ENCODE results near the gene UGT1A8. TPM values are rescaled to one million over a fixed set of nuclear protein-coding genes. Genes with fewer than 3 reads are reported as not detected.

UGT1A8 gene
- total RNA-seq, 1 donor from 2014 or later, result 0.17 TPM

DNA sequence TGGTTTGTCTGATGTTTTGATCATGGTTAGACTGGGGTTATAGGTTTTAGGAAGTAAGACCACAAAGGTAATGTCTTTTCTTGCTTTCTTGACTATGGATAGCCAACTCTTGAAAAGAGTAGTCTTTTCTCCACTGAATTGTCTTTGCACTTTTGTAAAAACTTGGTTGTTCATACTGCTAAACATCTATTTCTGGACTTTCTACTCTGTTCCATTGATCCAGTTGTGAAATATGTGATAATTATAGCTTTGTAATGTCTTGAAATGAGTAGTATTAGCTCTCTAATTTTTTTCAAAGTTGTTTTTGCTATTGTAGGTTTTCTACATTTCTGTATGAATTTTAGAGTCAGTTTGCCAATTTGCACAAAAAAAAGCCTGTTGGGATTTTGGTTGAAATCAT, 41.2 kb downstream of the UGT1A8 start:
- Mint-ChIP-seq H3K36me3 (no peaks in the 10 kb centered on the region), H3K27ac (no peak overlapping the region), H3K4me3 (no peak overlapping the region), H3K9me3 (no peaks in the 10 kb centered on the region), H3K4me1 (ENCODE audit: unreplicated experiment) (no peaks in the 10 kb centered on the region), H3K27me3 (peaks cover 33% of the 10 kb centered on the region)
- TF ChIP-seq, protein P1, sequence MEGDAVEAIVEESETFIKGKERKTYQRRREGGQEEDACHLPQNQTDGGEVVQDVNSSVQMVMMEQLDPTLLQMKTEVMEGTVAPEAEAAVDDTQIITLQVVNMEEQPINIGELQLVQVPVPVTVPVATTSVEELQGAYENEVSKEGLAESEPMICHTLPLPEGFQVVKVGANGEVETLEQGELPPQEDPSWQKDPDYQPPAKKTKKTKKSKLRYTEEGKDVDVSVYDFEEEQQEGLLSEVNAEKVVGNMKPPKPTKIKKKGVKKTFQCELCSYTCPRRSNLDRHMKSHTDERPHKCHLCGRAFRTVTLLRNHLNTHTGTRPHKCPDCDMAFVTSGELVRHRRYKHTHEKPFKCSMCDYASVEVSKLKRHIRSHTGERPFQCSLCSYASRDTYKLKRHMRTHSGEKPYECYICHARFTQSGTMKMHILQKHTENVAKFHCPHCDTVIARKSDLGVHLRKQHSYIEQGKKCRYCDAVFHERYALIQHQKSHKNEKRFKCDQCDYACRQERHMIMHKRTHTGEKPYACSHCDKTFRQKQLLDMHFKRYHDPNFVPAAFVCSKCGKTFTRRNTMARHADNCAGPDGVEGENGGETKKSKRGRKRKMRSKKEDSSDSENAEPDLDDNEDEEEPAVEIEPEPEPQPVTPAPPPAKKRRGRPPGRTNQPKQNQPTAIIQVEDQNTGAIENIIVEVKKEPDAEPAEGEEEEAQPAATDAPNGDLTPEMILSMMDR (conservative IDR thresholded peaks at IDR 0.05), result no peak
- no peak for DNase-seq (ENCODE audit: extremely low spot score, unreplicated experiment)

DNA sequence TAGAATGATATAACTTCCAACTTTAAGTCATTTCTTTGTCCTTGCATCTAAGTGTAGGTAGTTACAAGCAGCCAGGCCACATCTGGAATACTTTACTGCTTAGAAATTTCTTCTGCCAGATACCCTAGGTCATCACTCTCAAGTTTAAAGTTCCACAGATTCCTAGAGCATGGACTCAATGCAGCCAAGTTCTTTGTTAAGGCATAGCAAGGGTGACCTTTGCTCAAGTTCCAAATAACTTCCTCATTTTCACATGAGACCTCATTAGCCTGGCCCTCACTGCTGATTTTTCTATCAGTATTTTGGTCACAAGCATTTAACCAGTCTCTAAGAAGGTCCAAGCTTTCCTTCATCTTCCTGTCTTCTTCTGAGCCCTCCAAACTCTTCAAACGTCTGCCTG, 46.5 kb downstream of the UGT1A8 start:
- peaks cover 25% of the 10 kb centered on the region for H3K27me3 Mint-ChIP-seq
- no peak overlapping the region for H3K4me3 Mint-ChIP-seq
- no peak overlapping the region for H3K27ac Mint-ChIP-seq
- TF ChIP-seq, protein P1 (conservative IDR thresholded peaks at IDR 0.05), result no peak
- no peak for DNase-seq (ENCODE audit: extremely low spot score, unreplicated experiment)
- H3K36me3 Mint-ChIP-seq, result no peaks in the 10 kb centered on the region
- H3K9me3 Mint-ChIP-seq, result no peaks in the 10 kb centered on the region
- H3K4me1 Mint-ChIP-seq (ENCODE audit: unreplicated experiment), result no peaks in the 10 kb centered on the region

DNA sequence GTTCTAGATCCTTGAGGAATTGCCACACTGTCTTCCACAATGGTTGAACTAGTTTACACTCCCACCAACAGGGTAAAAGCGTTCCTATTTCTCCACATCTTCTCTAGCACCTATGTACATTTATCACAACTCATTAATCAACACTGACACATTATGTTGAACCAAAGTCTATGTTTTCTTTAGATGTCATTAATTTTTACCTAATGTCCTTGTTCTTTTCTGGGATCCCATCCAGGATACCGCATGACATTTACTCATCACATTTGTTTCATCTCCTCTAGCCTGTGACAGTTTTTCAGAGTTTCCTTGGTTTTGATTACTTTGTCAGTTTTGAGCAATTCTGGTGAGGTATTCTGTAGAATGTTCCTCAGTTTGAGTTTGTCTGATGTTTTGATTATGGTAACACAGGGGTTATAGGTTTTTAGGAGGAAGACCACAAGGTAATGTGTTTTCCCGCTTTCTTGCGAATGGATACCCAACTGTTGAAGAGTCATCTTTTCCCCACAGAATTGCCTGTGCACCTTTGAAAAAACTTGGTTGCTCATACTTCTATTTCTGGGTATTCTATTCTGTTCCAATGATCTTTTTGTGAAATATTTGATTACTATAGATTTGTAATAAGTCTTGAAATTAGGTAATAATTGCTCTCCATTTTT, 51.3 kb downstream of the UGT1A8 start:
- peaks cover 10% of the 10 kb centered on the region for H3K27me3 Mint-ChIP-seq
- no peaks in the 10 kb centered on the region for H3K36me3 Mint-ChIP-seq
- no peak overlapping the region for H3K27ac Mint-ChIP-seq
- no peaks in the 10 kb centered on the region for H3K4me1 Mint-ChIP-seq (ENCODE audit: unreplicated experiment)
- H3K4me3 Mint-ChIP-seq, result no peak overlapping the region
- TF ChIP-seq, protein P1 (conservative IDR thresholded peaks at IDR 0.05), result no peak
- DNase-seq (ENCODE audit: extremely low spot score, unreplicated experiment), result no peak
- H3K9me3 Mint-ChIP-seq, result no peaks in the 10 kb centered on the region

DNA sequence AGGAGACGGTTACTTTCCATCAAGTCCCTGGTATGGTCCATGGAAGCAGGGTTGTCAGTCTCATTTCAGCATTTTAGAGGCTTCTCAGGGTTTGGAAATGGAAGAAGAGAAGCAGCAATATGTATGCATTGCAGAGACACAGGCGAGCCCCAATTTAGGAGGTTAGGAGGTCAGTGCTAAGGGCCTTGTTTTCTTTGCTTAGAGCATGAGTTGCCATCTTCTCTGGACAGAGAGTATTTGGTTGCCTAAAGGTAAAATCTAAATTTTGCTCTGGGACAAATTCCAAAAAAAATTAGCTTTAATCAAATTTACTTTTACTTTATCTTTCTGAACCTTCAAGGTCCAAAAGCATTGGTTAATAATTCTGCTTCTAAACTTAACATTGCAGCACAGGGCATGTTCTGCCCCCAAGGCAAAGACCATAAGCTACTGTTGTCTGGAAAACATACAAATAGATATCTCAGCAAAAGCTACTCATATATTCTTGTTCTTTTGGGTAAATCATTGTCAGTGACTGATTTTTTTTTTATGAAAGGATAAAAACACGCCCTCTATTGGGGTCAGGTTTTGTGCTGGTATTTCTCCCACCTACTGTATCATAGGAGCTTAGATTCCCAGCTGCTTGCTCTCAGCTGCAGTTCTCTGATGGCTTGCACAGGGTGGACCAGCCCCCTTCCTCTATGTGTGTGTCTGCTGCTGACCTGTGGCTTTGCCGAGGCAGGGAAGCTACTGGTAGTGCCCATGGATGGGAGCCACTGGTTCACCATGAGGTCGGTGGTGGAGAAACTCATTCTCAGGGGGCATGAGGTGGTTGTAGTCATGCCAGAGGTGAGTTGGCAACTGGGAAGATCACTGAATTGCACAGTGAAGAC, 54.1 kb downstream of the UGT1A8 start, which contains the start of gene UGT1A9:
TSS of gene UGT1A9 (plus strand) at position 609 of the 872 bp plus-strand sequence. CDS start at position 646, 37 bp downstream.
- H3K27ac Mint-ChIP-seq, result no peak within 1 kb of the TSS
- TF ChIP-seq, protein P1 (conservative IDR thresholded peaks at IDR 0.05), result no peak
- H3K36me3 Mint-ChIP-seq, result no peaks in the 10 kb centered on the region
- H3K27me3 Mint-ChIP-seq, result peaks cover 10% of the 10 kb centered on the region
- no peaks in the 10 kb centered on the region for H3K4me1 Mint-ChIP-seq (ENCODE audit: unreplicated experiment)
- H3K9me3 Mint-ChIP-seq, result no peaks in the 10 kb centered on the region
- H3K4me3 Mint-ChIP-seq, result no peak within 1 kb of the TSS
- DNase-seq (ENCODE audit: extremely low spot score, unreplicated experiment), result no peak

- H3K27me3 Mint-ChIP-seq, result peaks cover 11% of the 10 kb centered on the region
- H3K27ac Mint-ChIP-seq, result no peak overlapping the region
Observed at GRCh38 chr2:233672886-233673285, 55.5 kb downstream of the UGT1A8 start.

More at GRCh38 chr2:233672886-233673285, 55.5 kb downstream of the UGT1A8 start:
- Mint-ChIP-seq H3K4me3 (no peak overlapping the region), H3K9me3 (no peaks in the 10 kb centered on the region), H3K4me1 (ENCODE audit: unreplicated experiment) (no peaks in the 10 kb centered on the region), H3K36me3 (no peaks in the 10 kb centered on the region)
- TF ChIP-seq, protein P1 (conservative IDR thresholded peaks at IDR 0.05), result no peak
- DNase-seq (ENCODE audit: extremely low spot score, unreplicated experiment), result no peak

Measured in type B pancreatic cell (in vitro differentiated cells).